NT2/D1 (cell line): ENCODE results near the gene EFTUD2.

ENCODE experiments used
- YY1 ChIP-seq: IDR thresholded peaks from 2 replicates; pipeline ENCODE4 v1.6.1; 2011; ENCODE audit not compliant: insufficient read length, insufficient read depth
- ZNF274 ChIP-seq: IDR thresholded peaks from 2 replicates; pipeline ENCODE4 v1.6.1; 2011; ENCODE audit warnings: mild to moderate bottlenecking, low read depth, low read length

DNA sequence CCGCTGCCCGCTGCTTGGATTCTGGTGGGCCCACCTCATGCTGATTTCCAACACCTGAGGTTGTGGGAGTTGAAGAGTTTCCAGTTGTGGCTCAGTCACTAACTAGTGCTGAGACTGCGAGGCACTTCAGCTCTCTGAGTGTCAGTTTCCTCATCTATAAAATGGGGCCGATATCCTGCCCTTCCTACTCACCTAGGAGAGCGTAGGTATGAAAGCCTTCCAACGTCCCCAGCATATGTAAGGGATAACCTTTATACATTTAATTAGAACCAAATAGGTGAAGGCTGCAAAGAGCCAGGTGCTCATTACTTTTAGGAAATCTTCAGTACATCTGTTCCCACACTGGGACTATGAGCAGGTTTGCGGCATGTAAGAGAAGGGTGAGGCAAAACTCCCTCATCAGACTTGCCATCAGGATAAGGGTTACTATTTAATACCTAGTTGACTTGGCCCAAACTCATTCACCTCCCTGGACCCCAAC is 49.1 kb upstream of the EFTUD2 start:
- TF ChIP-seq ZNF274 = no peak
- no peak for TF ChIP-seq YY1
